Ishikawa (cell line): ENCODE measurements around the gene PTTG1IP.

Experiments used
- CEBPB ChIP-seq: IDR thresholded peaks from 2 replicates; pipeline ENCODE4 v1.6.1; 2012
- CREB1 ChIP-seq: IDR thresholded peaks from 2 replicates; pipeline ENCODE4 v1.6.1; 2012; ENCODE audit warnings: low read depth
- EGR1 ChIP-seq: IDR thresholded peaks from 2 replicates; pipeline ENCODE4 v1.6.1; 2012
- EP300 ChIP-seq: IDR thresholded peaks from 2 replicates; pipeline ENCODE4 v1.6.1; 2012; ENCODE audit warnings: borderline replicate concordance
- FOXM1 ChIP-seq: IDR thresholded peaks from 2 replicates; pipeline ENCODE4 v1.6.1; 2012; ENCODE audit warnings: low read depth, borderline replicate concordance
- MAX ChIP-seq: IDR thresholded peaks from 2 replicates; pipeline ENCODE4 v1.6.1; 2012
- NFIC ChIP-seq: IDR thresholded peaks from 2 replicates; pipeline ENCODE4 v1.6.1; 2012
- RAD21 ChIP-seq: IDR thresholded peaks from 2 replicates; pipeline ENCODE4 v1.6.1; 2012; ENCODE audit warnings: low read depth
- REST ChIP-seq: IDR thresholded peaks from 2 replicates; pipeline ENCODE4 v1.6.1; 2012; ENCODE audit warnings: low read depth, mild to moderate bottlenecking
- TAF1 ChIP-seq: IDR thresholded peaks from 2 replicates; pipeline ENCODE4 v1.6.1; 2012; ENCODE audit warnings: low read depth, mild to moderate bottlenecking
- TCF12 ChIP-seq: IDR thresholded peaks from 2 replicates; pipeline ENCODE4 v1.6.1; 2012; ENCODE audit warnings: low read depth
- TEAD4 ChIP-seq: IDR thresholded peaks from 2 replicates; pipeline ENCODE4 v1.6.1; 2012
- USF1 ChIP-seq: IDR thresholded peaks from 2 replicates; pipeline ENCODE4 v1.6.1; 2012
- YY1 ChIP-seq: IDR thresholded peaks from 2 replicates; pipeline ENCODE4 v1.6.1; 2012; ENCODE audit warnings: low read depth
- ZBTB7A ChIP-seq: IDR thresholded peaks from 2 replicates; pipeline ENCODE4 v1.6.1; 2012; ENCODE audit warnings: low read depth

The PTTG1IP gene

GRCh38 chr21:44817914-44818639 is 55.4 kb downstream of the PTTG1IP start, which contains the start of gene SUMO3:
SUMO3 (minus strand) TSS chr21:44818062; CDS start chr21:44817968, 94 bp downstream.
- 0 out of 2 replicates have a peak, but pooled peaks have one; percentile 45 for TF ChIP-seq TAF1
- no peak for TF ChIP-seq TEAD4
- TF ChIP-seq USF1: peak; percentile 95
- TF ChIP-seq ZBTB7A: peak; percentile 44; the same call in 1 of the 2 replicates

GRCh38 chr21:44817506-44817880 is 56.0 kb downstream of the PTTG1IP start:
- TF ChIP-seq EGR1 (peak; percentile 55), EP300 (no peak), TCF12 (no peak), CEBPB (no peak), TAF1 (no peak)

GRCh38 chr21:44816761-44817505 is 56.6 kb downstream of the PTTG1IP start:
- TF ChIP-seq REST: no peak
- no peak for TF ChIP-seq CEBPB
- TF ChIP-seq MAX: no peak
- TF ChIP-seq TCF12: no peak
- TF ChIP-seq ZBTB7A: 0 out of 2 replicates have a peak, but pooled peaks have one; percentile 61
- no peak for TF ChIP-seq RAD21

GRCh38 chr21:44815852-44816628 is 57.5 kb downstream of the PTTG1IP start:
- no peak for TF ChIP-seq TAF1
- no peak for TF ChIP-seq CEBPB
- no peak for TF ChIP-seq TCF12
- no peak for TF ChIP-seq NFIC

GRCh38 chr21:44815225-44815624 is 58.3 kb downstream of the PTTG1IP start:
- TF ChIP-seq ZBTB7A (no peak), RAD21 (no peak), TCF12 (no peak), TEAD4 (no peak), EGR1 (no peak)

- TF ChIP-seq ZBTB7A (no peak), FOXM1 (no peak), EP300 (no peak), TCF12 (no peak), CEBPB (no peak), TEAD4 (no peak), USF1 (no peak), NFIC (no peak), RAD21 (no peak), YY1 (no peak), REST (no peak), CREB1 (no peak), EGR1 (no peak), TAF1 (no peak), MAX (no peak)
Measured at GRCh38 chr21:44814498-44815023, 58.9 kb downstream of the PTTG1IP start.
